Mesendoderm (in vitro differentiated cells): ENCODE measurements around the gene DNAI4.
"Not testable (repeated sequence)": the region's sequence is repeated elsewhere in the genome, so short reads cannot be mapped to it uniquely, and the experiment has no call there.

Source experiments
- DNase-seq: peaks from one replicate; pipeline ENCODE4 v3.0.0; 2013
- H2AK5ac ChIP-seq: 2 replicates; pipeline ENCODE4 v1.6.1; 2013; ENCODE audit warnings: low read length, inconsistent platforms
- H2BK120ac ChIP-seq: 2 replicates; pipeline ENCODE4 v1.6.1; 2013; ENCODE audit warnings: low read depth, mild to moderate bottlenecking, low read length, moderate library complexity, mixed read lengths
- H2BK15ac ChIP-seq: replicated peaks from 2 replicates; pipeline ENCODE4 v1.6.1; 2013; ENCODE audit warnings: low read depth, mild to moderate bottlenecking, moderate library complexity
- H2BK5ac ChIP-seq: 2 replicates; pipeline ENCODE4 v1.6.1; 2013; ENCODE audit warnings: low read length, inconsistent platforms
- H3K18ac ChIP-seq: 2 replicates; pipeline ENCODE4 v1.6.1; 2013; ENCODE audit warnings: mild to moderate bottlenecking, low read length, mixed read lengths
- H3K23ac ChIP-seq: one replicate; pipeline ENCODE4 v1.6.1; 2013; ENCODE audit warnings: low read length
- H3K27ac ChIP-seq: 2 replicates; pipeline ENCODE4 v1.5.1; 2013; ENCODE audit warnings: low read depth, mild to moderate bottlenecking, inconsistent platforms, low read length, moderate library complexity
- H3K27me3 ChIP-seq: 2 replicates; pipeline ENCODE4 v1.6.1; 2013; ENCODE audit warnings: low read length, control low read depth, mild to moderate bottlenecking, inconsistent platforms; ENCODE audit not compliant: insufficient read depth, poor library complexity
- H3K36me3 ChIP-seq: 2 replicates; pipeline ENCODE4 v1.6.1; 2013; ENCODE audit warnings: low read length, inconsistent platforms; ENCODE audit not compliant: control insufficient read depth, insufficient read depth
- H3K4ac ChIP-seq: one replicate; pipeline ENCODE4 v1.6.1; 2013; ENCODE audit warnings: low read depth, mild to moderate bottlenecking, low read length, moderate library complexity
- H3K4me1 ChIP-seq: 2 replicates; pipeline ENCODE4 v1.6.1; 2013; ENCODE audit warnings: low read depth, low read length, inconsistent platforms; ENCODE audit not compliant: control insufficient read depth
- H3K4me2 ChIP-seq: 2 replicates; pipeline ENCODE4 v1.6.1; 2013; ENCODE audit warnings: low read length
- H3K4me3 ChIP-seq: 2 replicates; pipeline ENCODE4 v1.5.1; 2013; ENCODE audit warnings: mild to moderate bottlenecking, low read length
- H3K56ac ChIP-seq: one replicate; pipeline ENCODE4 v1.6.1; 2013; ENCODE audit warnings: low read length
- H3K79me1 ChIP-seq: 2 replicates; pipeline ENCODE4 v1.6.1; 2013; ENCODE audit warnings: low read length, inconsistent platforms
- H3K79me2 ChIP-seq: 2 replicates; pipeline ENCODE4 v1.6.1; 2013; ENCODE audit warnings: mild to moderate bottlenecking, low read length; ENCODE audit not compliant: control insufficient read depth, insufficient read depth
- H3K9ac ChIP-seq: 2 replicates; pipeline ENCODE4 v1.6.1; 2013; ENCODE audit warnings: low read length, inconsistent platforms
- H4K5ac ChIP-seq: one replicate; pipeline ENCODE4 v1.6.1; 2013; ENCODE audit warnings: low read length
- H4K8ac ChIP-seq: one replicate; pipeline ENCODE4 v1.6.1; 2013; ENCODE audit warnings: low read depth, mild to moderate bottlenecking, control low read depth, low read length, moderate library complexity
- WGBS: extraction: QIAGEN DNeasy Blood & Tissue Kit; methylation state at CpG from one replicate; pipeline ENCODE4 v1.1.7; 2013; ENCODE audit warnings: low lambda C conversion rate, missing lambda C conversion rate; ENCODE audit not compliant: insufficient coverage; ENCODE audit errors: extremely low coverage; 5-methylcytosine and 5-hydroxymethylcytosine counted together

Gene DNAI4

GRCh38 chr1:66831529-66832239, 93.0 kb downstream of the DNAI4 start:
- Histone ChIP-seq H3K27me3 (no peaks in the 10 kb centered on the region), H4K5ac (no peak overlapping the region), H3K4me3 (no peak overlapping the region), H3K79me2 (no peaks in the 10 kb centered on the region), H4K8ac (no peak overlapping the region), H2BK5ac (no peak overlapping the region), H3K79me1 (no peaks in the 10 kb centered on the region), H3K4me1 (no peaks in the 10 kb centered on the region), H3K27ac (no peak overlapping the region), H2BK120ac (no peak overlapping the region), H3K18ac (no peak overlapping the region), H3K56ac (no peak overlapping the region), H3K4me2 (no peak overlapping the region), H2BK15ac (no peak overlapping the region), H2AK5ac (no peak overlapping the region), H3K36me3 (no peaks in the 10 kb centered on the region), H3K23ac (no peak overlapping the region), H3K9ac (no peak overlapping the region), H3K4ac (no peak overlapping the region)
- DNase-seq = no peak
- no CpG with 5 or more reads among the region's 3 CpGs for WGBS

- Histone ChIP-seq H2AK5ac (no peak overlapping the region), H2BK5ac (no peak overlapping the region), H2BK15ac (no peak overlapping the region), H3K23ac (no peak overlapping the region), H4K5ac (no peak overlapping the region), H3K79me1 (no peaks in the 10 kb centered on the region), H3K4me3 (no peak overlapping the region), H3K79me2 (no peaks in the 10 kb centered on the region), H3K4me1 (no peaks in the 10 kb centered on the region), H3K9ac (no peak overlapping the region), H2BK120ac (no peak overlapping the region), H3K27me3 (no peaks in the 10 kb centered on the region), H3K56ac (no peak overlapping the region), H3K4ac (no peak overlapping the region), H4K8ac (no peak overlapping the region), H3K4me2 (no peak overlapping the region), H3K27ac (no peak overlapping the region), H3K18ac (no peak overlapping the region), H3K36me3 (no peaks in the 10 kb centered on the region)
- WGBS = no CpG with 5 or more reads among the region's 1 CpG
- DNase-seq = no peak
Observed at GRCh38 chr1:66824771-66825170, 99.9 kb downstream of the DNAI4 start.

- Histone ChIP-seq H3K79me1 (no peaks in the 10 kb centered on the region), H3K4me3 (no peak overlapping the region), H4K5ac (no peak overlapping the region), H3K36me3 (no peaks in the 10 kb centered on the region), H3K4me1 (no peaks in the 10 kb centered on the region), H3K56ac (no peak overlapping the region), H3K27me3 (no peaks in the 10 kb centered on the region), H2BK15ac (no peak overlapping the region), H3K18ac (no peak overlapping the region), H2AK5ac (no peak overlapping the region), H3K4ac (no peak overlapping the region), H3K79me2 (no peaks in the 10 kb centered on the region), H4K8ac (no peak overlapping the region), H3K4me2 (no peak overlapping the region), H2BK120ac (no peak overlapping the region), H3K27ac (no peak overlapping the region), H3K23ac (no peak overlapping the region), H3K9ac (no peak overlapping the region), H2BK5ac (no peak overlapping the region)
- WGBS = no CpG with 5 or more reads among the region's 1 CpG
- DNase-seq = no peak
Observed at GRCh38 chr1:66809736-66810326, 114.8 kb downstream of the DNAI4 start.

GRCh38 chr1:66809245-66809644, 115.4 kb downstream of the DNAI4 start:
- H4K5ac ChIP-seq = no peak overlapping the region
- no peaks in the 10 kb centered on the region for H3K27me3 ChIP-seq
- H2AK5ac ChIP-seq = no peak overlapping the region
- no peak overlapping the region for H3K27ac ChIP-seq
- no peak overlapping the region for H2BK120ac ChIP-seq
- H3K4me1 ChIP-seq = no peaks in the 10 kb centered on the region
- H3K4me3 ChIP-seq = no peak overlapping the region
- H3K4me2 ChIP-seq = no peak overlapping the region
- H3K36me3 ChIP-seq = no peaks in the 10 kb centered on the region
- no peak overlapping the region for H2BK5ac ChIP-seq
- H3K23ac ChIP-seq = no peak overlapping the region
- H2BK15ac ChIP-seq = no peak overlapping the region
- no peaks in the 10 kb centered on the region for H3K79me2 ChIP-seq
- H3K4ac ChIP-seq = no peak overlapping the region
- H3K56ac ChIP-seq = no peak overlapping the region
- no peaks in the 10 kb centered on the region for H3K79me1 ChIP-seq
- H3K18ac ChIP-seq = no peak overlapping the region
- no peak overlapping the region for H3K9ac ChIP-seq
- DNase-seq = no peak
- H4K8ac ChIP-seq = no peak overlapping the region
- no CpG with 5 or more reads among the region's 1 CpG for WGBS

- not testable (repeated sequence) for H3K27me3 ChIP-seq
- WGBS = no CpG with 5 or more reads among the region's 2 CpGs
Observed at GRCh38 chr1:66795839-66796238, 128.8 kb downstream of the DNAI4 start.

More at GRCh38 chr1:66795839-66796238, 128.8 kb downstream of the DNAI4 start:
- not testable (repeated sequence) for H2BK15ac ChIP-seq, H3K23ac ChIP-seq, H3K56ac ChIP-seq, H3K9ac ChIP-seq, H3K4me3 ChIP-seq, H3K4ac ChIP-seq, H2BK120ac ChIP-seq, H2BK5ac ChIP-seq, H3K79me1 ChIP-seq, H3K18ac ChIP-seq, H2AK5ac ChIP-seq, H3K27ac ChIP-seq, H4K5ac ChIP-seq, H3K4me2 ChIP-seq, H4K8ac ChIP-seq, H3K4me1 ChIP-seq, DNase-seq, H3K79me2 ChIP-seq, H3K36me3 ChIP-seq
